Aorta (tissue), 5 donors: ENCODE data around the gene SLC2A2. TPM values are rescaled to one million over a fixed set of nuclear protein-coding genes. Genes with fewer than 3 reads are reported as not detected.
"Not testable (repeated sequence)": the region's sequence is repeated elsewhere in the genome, so short reads cannot be mapped to it uniquely, and the experiment has no call there.

ENCODE experiments used
- ATAC-seq: fragments of 200-7000 bp; cut with Tn5 transposase; one replicate; pipeline ENCODE4 v1.9.1; 2022; ENCODE audit warnings: moderate library complexity; ENCODE audit not compliant: low FRiP score
- DNase-seq, 2 donors: peaks; one replicate each; pipeline ENCODE4 v3.0.0-alpha.2; 2020
- H3K27ac ChIP-seq, 2 donors: one replicate each; pipeline ENCODE4 v1.5.1; 2013; ENCODE audit warnings: low read length in 2 of 2, mild to moderate bottlenecking in 2 of 2, moderate library complexity in 2 of 2, control low read depth in 1 of 2, inconsistent platforms in 1 of 2, low read depth in 1 of 2
- H3K27me3 ChIP-seq, 2 donors: one replicate each; pipeline ENCODE4 v1.6.1; 2013; ENCODE audit warnings: control low read depth in 1 of 2, low read length in 1 of 2, mild to moderate bottlenecking in 1 of 2, moderate library complexity in 1 of 2; ENCODE audit not compliant: insufficient read depth in 2 of 2, control insufficient read depth in 1 of 2
- H3K36me3 ChIP-seq, 2 donors: one replicate each; pipeline ENCODE4 v1.6.1; 2013; ENCODE audit warnings: control low read depth in 1 of 2, low read length in 1 of 2, mild to moderate bottlenecking in 1 of 2; ENCODE audit not compliant: insufficient read depth in 2 of 2, control insufficient read depth in 1 of 2
- H3K4me1 ChIP-seq, 2 donors: one replicate each; pipeline ENCODE4 v1.6.1; 2013; ENCODE audit warnings: low read length in 2 of 2, control low read depth in 1 of 2, mild to moderate bottlenecking in 1 of 2, moderate library complexity in 1 of 2; ENCODE audit not compliant: insufficient read depth in 2 of 2, control insufficient read depth in 1 of 2
- H3K4me3 ChIP-seq, 2 donors: one replicate each; pipeline ENCODE4 v1.5.1; 2013; ENCODE audit warnings: low read length in 2 of 2, control low read depth in 1 of 2, mild to moderate bottlenecking in 1 of 2
- H3K9me3 ChIP-seq: one replicate; pipeline ENCODE4 v1.6.1; 2013; ENCODE audit warnings: mild to moderate bottlenecking, low read length; ENCODE audit not compliant: control insufficient read depth
- WGBS, 2 donors: extraction: QIAGEN DNeasy Blood & Tissue Kit; methylation state at CpG; one replicate each; pipeline ENCODE4 v1.1.7; 2013; 5-methylcytosine and 5-hydroxymethylcytosine counted together
- intact Hi-C, 2 donors: fragments of 100-400 bp; cut with DNase I; formaldehyde crosslinking; loops; one replicate each; pipeline versions ENCODE4 v1.14.2 to v1.15.0; 2022
- polyA plus RNA-seq, 2 donors: library from polyadenylated mRNA; stranded (reverse); fragments of 200-250 nt; gene quantifications; one replicate each; pipeline ENCODE4 v1.2.3, GENCODE V29; 2013
- total RNA-seq, 2 donors: library from RNA; stranded (reverse); fragmentation: NEBNext Ultra II Directional; extraction: Animal tissue kit (Norgen Biotek cat#: 25700); gene quantifications; one replicate each; pipeline ENCODE4 v1.2.1, GENCODE V29; 2021
- donor health status: healthy with polysubstance abuse.
- donor health status: Bipolar disorder and iron deficiency.
- donor health status: DM: no; HTN: no; CAD: no.
- donor health status: DM: no; HTN: no; CAD: no.
- donor health status: DM: yes; HTN: yes; CAD: no.

Gene SLC2A2
- total and polyA plus RNA-seq, 4 donors, result 3.1 TPM; not detected in 3

- no peaks in the 10 kb centered on the region for H3K4me1 ChIP-seq
- DNase-seq (no peak), ATAC-seq (no peak)
- H3K27me3 ChIP-seq, result no peaks in the 10 kb centered on the region
- no peaks in the 10 kb centered on the region for H3K9me3 ChIP-seq
- H3K27ac ChIP-seq, result no peak overlapping the region
- intact Hi-C loops, result no loop called here
- H3K36me3 ChIP-seq, result no peaks in the 10 kb centered on the region
- H3K4me3 ChIP-seq, result no peak overlapping the region
These were observed 46.1 kb downstream of the SLC2A2 start for GRCh38 chr3:170980399-170980798.

- Histone ChIP-seq H3K27ac (no peak overlapping the region), H3K4me1 (no peaks in the 10 kb centered on the region), H3K4me3 (no peak overlapping the region), H3K27me3 (no peaks in the 10 kb centered on the region), H3K9me3 (no peaks in the 10 kb centered on the region), H3K36me3 (no peaks in the 10 kb centered on the region)
- intact Hi-C loops, result no loop called here
- no peak for ATAC-seq
- DNase-seq, result no peak
- 77 to 83% methylated on average over 11 of the region's 11 CpGs for WGBS, 2 donors
These were observed 48.4 kb downstream of the SLC2A2 start for GRCh38 chr3:170977949-170978745.

DNA sequence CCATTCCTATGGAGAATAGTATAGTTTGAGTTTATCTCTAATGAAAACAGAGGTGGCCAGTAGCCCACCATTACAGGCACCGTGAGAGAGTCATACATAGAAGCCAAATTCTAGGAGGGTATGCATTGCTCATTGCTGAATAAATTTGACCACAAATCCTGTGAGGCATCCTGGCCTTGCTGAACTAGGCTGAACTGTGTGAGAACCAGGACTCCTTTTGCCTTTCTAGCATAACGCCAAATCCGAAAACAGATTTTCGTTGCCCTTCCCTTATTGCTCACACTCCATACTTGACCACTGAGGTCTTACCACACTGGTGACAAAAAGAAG is 50.4 kb downstream of the SLC2A2 start:
- Histone ChIP-seq H3K4me3 (no peak overlapping the region), H3K36me3 (no peaks in the 10 kb centered on the region), H3K27ac (no peak overlapping the region), H3K27me3 (no peaks in the 10 kb centered on the region), H3K9me3 (no peaks in the 10 kb centered on the region), H3K4me1 (no peaks in the 10 kb centered on the region)
- WGBS, 2 donors, result 72 to 89% methylated on average over 4 of the region's 4 CpGs
- ATAC-seq (no peak), DNase-seq (no peak)
- intact Hi-C loops, result no loop called here

DNA sequence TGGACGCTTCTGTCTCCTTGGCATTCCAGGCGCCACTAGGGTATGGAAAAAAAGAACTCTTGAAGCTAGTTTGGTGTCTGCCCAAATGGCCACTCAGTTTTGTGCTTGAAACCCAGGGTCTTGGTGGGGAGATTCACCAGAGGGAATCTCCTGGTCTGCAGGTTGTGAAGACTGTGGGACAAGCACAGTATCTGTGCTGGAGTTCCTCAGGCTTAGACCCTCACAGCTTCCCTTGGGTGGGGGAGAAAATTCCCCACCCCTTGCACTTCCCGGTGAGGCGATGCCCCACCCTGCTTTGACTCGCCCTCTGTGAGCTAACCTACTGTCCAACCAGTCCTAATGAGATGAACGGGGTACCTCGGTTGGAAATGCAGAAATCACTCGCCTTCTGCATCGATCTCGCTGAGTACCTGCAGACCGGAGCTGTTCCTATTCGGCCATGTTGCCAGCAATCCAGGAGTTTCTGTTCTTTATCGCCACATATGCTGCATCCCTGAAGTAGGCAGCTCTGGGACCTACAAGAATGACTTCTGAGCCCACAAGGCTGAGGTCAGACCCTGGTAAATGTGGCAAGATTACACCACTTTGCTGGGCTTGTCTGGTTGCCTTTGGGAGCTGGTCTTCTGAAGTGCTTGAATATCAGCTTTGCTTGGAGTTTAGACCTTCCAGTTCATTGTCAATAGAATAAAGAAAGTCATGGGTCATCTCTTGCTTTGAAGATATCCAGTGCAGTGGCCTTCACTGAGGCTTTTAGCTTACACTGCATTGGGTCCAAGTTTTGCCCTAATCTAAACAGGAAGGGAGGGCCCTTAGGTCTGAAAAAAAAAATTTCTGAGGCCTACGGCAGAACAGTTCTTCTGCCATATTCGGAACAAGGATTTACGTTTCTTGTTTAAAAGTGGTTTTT is 51.0 kb downstream of the SLC2A2 start:
- Histone ChIP-seq H3K4me3 (no peak overlapping the region), H3K36me3 (no peaks in the 10 kb centered on the region), H3K4me1 (no peaks in the 10 kb centered on the region), H3K9me3 (no peaks in the 10 kb centered on the region), H3K27me3 (no peaks in the 10 kb centered on the region), H3K27ac (no peak overlapping the region)
- intact Hi-C loops, result no loop called here
- DNase-seq (no peak), ATAC-seq (no peak)
- 90 to 91% methylated on average over 16 of the region's 16 CpGs for WGBS, 2 donors

GRCh38 chr3:170974872-170975271 is 51.6 kb downstream of the SLC2A2 start:
- H3K27ac ChIP-seq, result no peak overlapping the region
- DNase-seq (no peak), ATAC-seq (no peak)
- H3K4me1 ChIP-seq, result no peaks in the 10 kb centered on the region
- intact Hi-C loops, result no loop called here
- no peak overlapping the region for H3K4me3 ChIP-seq
- no peaks in the 10 kb centered on the region for H3K27me3 ChIP-seq
- no peaks in the 10 kb centered on the region for H3K36me3 ChIP-seq
- H3K9me3 ChIP-seq, result no peaks in the 10 kb centered on the region
- 77 to 79% methylated on average over 9 of the region's 9 CpGs for WGBS, 2 donors

- intact Hi-C loops, DNase-seq, H3K36me3 ChIP-seq, H3K27me3 ChIP-seq, H3K9me3 ChIP-seq, H3K4me3 ChIP-seq, H3K27ac ChIP-seq, ATAC-seq, H3K4me1 ChIP-seq: not testable (repeated sequence)
These were observed 53.6 kb downstream of the SLC2A2 start for GRCh38 chr3:170972917-170973316.

- H3K36me3 ChIP-seq, result no peaks in the 10 kb centered on the region
- no peak for ATAC-seq
- H3K4me3 ChIP-seq, result no peak overlapping the region
- no peak overlapping the region for H3K27ac ChIP-seq
- DNase-seq, result no peak
- WGBS, 2 donors, result 86 to 89% methylated on average over 1 of the region's 1 CpG
- no peaks in the 10 kb centered on the region for H3K4me1 ChIP-seq
- H3K9me3 ChIP-seq, result no peaks in the 10 kb centered on the region
- intact Hi-C loops, result no loop called here
- H3K27me3 ChIP-seq, result no peaks in the 10 kb centered on the region
These were observed 59.4 kb downstream of the SLC2A2 start for GRCh38 chr3:170967126-170967525.

DNA sequence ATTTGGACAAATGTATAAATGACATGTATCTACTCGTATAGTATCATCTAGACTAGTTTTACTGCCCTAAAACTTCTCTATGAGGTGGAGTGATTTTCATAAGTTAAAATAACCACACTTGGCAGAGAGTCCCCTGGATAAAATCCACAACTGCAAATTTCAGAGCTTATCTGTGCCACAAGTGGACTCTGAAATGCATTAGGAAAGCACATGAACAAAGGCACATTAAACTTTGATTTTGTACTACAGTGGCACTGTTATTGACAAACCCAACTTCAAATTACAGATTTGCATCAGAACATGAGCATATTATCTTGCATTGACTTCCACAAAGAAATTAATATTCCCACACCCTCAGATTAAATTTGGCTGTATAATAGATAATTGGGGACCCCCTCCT is 60.0 kb downstream of the SLC2A2 start:
- Histone ChIP-seq H3K9me3 (no peaks in the 10 kb centered on the region), H3K36me3 (no peaks in the 10 kb centered on the region), H3K27me3 (no peaks in the 10 kb centered on the region), H3K4me3 (no peak overlapping the region), H3K27ac (no peak overlapping the region), H3K4me1 (no peaks in the 10 kb centered on the region)
- DNase-seq (no peak), ATAC-seq (no peak)
- intact Hi-C loops, result no loop called here
- whole genome bisulfite sequencing, 2 donors, result 5 to 13% methylated on average over 1 of the region's 1 CpG

GRCh38 chr3:170962411-170962810 is 64.1 kb downstream of the SLC2A2 start:
- intact Hi-C loops, result no loop called here
- ATAC-seq (no peak), DNase-seq (no peak)
- Histone ChIP-seq H3K36me3 (no peaks in the 10 kb centered on the region), H3K4me3 (no peak overlapping the region), H3K27ac (no peak overlapping the region), H3K9me3 (no peaks in the 10 kb centered on the region), H3K4me1 (no peaks in the 10 kb centered on the region), H3K27me3 (no peaks in the 10 kb centered on the region)
